GM19395 (cell line): ENCODE data around the gene OR8B2.
A peak's percentile ranks its signal among the peaks of the same experiment; 100 is the strongest.
"Not testable (repeated sequence)": the region's sequence is repeated elsewhere in the genome, so short reads cannot be mapped to it uniquely, and the experiment has no call there.

Experiments
- ATAC-seq: cut with Tn5 transposase; IDR thresholded peaks from one replicate; pipeline ENCODE4 v1.9.1; 2021; ENCODE audit warnings: mild to moderate bottlenecking, moderate library complexity; ENCODE audit not compliant: unreplicated experiment

The OR8B2 gene, protein sequence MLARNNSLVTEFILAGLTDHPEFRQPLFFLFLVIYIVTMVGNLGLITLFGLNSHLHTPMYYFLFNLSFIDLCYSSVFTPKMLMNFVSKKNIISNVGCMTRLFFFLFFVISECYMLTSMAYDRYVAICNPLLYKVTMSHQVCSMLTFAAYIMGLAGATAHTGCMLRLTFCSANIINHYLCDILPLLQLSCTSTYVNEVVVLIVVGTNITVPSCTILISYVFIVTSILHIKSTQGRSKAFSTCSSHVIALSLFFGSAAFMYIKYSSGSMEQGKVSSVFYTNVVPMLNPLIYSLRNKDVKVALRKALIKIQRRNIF

GRCh38 chr11:124384399-124384798 lies at the start of gene OR8B2:
TSS of gene OR8B2 (minus strand) at chr11:124384499. CDS start at chr11:124383343, 1,156 bp downstream.
- ATAC-seq: no peak

DNA sequence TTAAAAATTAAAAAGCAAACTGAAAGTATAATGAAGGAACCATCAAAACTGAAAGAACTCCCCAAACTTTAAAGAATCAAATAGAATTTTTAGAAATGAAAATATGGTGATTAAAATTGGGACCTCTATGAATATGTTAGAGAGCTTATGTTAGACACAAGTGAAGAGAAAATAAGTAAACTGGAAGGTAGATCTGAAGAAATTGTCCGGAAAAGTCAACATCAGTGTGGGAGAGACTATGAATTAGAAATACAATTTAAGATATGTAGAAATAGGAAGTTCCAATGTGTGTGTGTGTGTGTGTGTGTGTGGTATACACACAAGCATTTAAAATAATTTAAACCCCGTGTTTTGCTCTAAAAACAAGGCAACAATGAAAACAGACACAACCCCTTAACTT lies 45.3 kb upstream of the OR8B2 start:
- ATAC-seq: no peak

DNA sequence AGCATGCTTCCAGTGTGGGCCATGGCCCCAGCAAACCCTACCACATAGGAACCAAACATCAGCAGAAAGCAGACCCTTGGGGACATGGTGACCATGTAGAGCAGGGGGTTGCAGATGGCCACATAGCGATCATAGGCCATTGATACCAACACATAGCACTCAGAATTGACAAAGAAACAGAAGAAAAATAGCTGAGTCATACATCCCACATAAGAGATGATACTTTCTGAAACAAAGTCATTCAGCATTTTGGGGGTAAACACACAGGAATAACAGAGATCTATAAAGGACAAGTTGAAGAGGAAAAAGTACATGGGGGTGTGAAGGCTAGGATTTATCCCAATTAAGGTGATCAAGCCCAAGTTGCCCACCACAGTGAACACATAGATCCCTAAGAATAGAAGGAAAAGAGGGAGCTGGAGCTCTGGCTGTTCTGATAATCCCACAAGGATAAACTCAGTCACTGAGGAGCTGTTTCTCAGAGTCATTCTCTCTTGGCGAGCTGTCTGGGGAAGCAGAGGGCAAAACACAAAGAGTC lies 40.2 kb upstream of the OR8B2 start, which contains the start of gene OR8B4:
Gene OR8B4, minus strand, starts transcription at position 488 of the 538 bp plus-strand sequence. Its CDS starts 0 bp downstream, at position 488.
- ATAC-seq: no peak

GRCh38 chr11:124421043-124421442 lies 36.7 kb upstream of the OR8B2 start:
- no peak for ATAC-seq

- peak; percentile 67 for ATAC-seq
Measured at GRCh38 chr11:124415356-124415923, 31.1 kb upstream of the OR8B2 start.

DNA sequence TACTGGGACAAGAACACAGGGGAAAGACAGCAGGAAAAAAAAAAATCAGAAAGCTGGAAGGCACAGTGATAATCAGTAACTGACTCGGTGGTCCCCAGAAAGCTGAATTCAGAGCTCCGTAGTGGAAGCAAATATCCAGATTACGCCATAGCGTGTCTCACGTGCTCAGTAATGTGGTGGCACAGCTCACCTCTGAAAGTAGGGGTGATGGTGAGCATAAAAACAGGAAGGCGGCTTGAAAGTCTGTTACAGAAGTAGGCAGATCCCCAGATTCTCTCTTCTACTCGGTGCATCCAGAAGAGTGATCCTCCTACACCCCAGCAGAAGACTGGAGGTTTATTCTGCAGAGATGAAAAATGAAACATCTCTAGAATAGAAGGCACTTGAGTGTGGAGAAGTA lies 25.6 kb upstream of the OR8B2 start:
- ATAC-seq: no peak

- no peak for ATAC-seq
Measured at GRCh38 chr11:124405581-124405980, 21.3 kb upstream of the OR8B2 start.

DNA sequence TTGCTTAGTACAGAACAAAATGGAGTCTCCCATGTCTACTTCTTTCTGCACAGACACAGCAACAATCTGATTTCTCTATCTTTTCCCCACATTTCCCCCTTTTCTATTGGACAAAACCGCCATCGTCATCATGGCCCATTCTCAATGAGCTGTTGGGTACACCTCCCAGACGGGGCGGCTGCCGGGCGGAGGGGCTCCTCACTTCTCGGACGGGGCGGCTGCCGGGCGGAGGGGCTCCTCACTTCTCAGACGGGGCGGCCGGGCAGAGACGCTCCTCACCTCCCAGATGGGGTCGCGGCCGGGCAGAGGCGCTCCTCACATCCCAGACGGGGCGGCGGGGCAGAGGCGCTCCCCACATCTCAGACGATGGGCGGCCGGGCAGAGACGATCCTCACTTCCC lies 18.9 kb upstream of the OR8B2 start:
- not testable (repeated sequence) for ATAC-seq

DNA sequence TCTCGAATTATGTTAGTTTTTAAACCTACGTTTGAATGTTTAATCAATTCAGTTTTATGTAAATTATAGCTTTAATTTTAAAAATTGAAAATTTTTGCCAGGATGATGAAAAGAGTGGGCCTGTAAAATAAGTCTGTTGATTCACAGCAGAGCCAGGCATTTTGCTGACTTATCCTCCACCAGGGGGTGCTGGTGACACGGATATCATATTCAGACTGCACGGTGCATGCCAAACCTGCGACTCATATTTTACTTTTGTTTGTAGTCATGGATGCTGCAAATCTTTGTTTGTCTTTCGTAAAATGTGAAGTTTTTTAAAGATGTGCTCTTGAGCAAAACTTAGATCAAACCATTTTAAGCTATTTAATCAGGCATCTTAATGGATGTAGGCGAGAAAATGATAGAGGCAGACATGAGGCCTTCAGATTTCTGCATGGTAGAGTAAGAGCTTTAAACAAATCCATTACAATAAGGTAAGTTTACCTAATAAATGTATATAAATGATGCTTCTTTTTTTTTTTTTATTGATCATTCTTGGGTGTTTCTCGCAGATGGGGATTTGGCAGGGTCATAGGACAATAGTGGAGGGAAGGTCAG lies 18.1 kb upstream of the OR8B2 start:
- ATAC-seq: peak; percentile 97

- no peak for ATAC-seq
Measured at GRCh38 chr11:124398924-124399323, 14.6 kb upstream of the OR8B2 start, which contains the start of gene OR8B3. TSS of gene OR8B3 (minus strand) at chr11:124399024. CDS start at chr11:124397351, 1,673 bp downstream.

DNA sequence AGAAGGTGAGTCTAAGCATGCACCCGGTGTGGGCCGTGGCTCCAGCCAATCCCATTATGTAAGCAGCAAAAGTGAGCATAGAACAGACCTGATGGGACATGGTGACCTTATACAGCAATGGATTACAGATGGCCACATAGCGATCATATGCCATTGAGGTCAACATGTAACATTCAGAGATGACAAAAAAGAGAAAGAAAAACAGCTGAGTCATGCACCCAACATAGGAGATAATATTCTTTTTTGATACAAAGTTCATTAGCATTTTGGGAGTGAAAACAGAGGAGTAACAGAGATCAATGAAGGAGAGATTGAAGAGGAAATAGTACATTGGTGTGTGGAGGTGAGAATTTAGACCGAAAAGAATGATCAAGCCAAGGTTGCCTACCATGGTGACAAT lies 12.5 kb upstream of the OR8B2 start:
- not testable (repeated sequence) for ATAC-seq

GRCh38 chr11:124394408-124394807 lies 10.1 kb upstream of the OR8B2 start:
- no peak for ATAC-seq

DNA sequence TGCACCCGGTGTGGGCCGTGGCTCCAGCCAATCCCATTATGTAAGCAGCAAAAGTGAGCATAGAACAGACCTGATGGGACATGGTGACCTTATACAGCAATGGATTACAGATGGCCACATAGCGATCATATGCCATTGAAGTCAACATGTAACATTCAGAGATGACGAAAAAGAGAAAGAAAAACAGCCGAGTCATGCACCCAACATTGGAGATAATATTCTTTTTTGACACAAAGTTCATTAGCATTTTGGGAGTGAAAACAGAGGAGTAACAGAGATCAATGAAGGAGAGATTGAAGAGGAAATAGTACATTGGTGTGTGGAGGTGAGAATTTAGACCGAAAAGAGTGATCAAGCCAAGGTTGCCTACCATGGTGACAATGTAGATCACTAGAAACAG lies 1.4 kb downstream of the OR8B2 start:
- not testable (repeated sequence) for ATAC-seq

- no peak for ATAC-seq
Measured at GRCh38 chr11:124380585-124380984, 3.7 kb downstream of the OR8B2 start.

- ATAC-seq: no peak
Measured at GRCh38 chr11:124376280-124376679, 8.0 kb downstream of the OR8B2 start.

- ATAC-seq: no peak
Measured at GRCh38 chr11:124359566-124359965, 24.7 kb downstream of the OR8B2 start.

- ATAC-seq: no peak
Measured at GRCh38 chr11:124346311-124346955, 37.9 kb downstream of the OR8B2 start.

- no peak for ATAC-seq
Measured at GRCh38 chr11:124344346-124344745, 40.0 kb downstream of the OR8B2 start.

DNA sequence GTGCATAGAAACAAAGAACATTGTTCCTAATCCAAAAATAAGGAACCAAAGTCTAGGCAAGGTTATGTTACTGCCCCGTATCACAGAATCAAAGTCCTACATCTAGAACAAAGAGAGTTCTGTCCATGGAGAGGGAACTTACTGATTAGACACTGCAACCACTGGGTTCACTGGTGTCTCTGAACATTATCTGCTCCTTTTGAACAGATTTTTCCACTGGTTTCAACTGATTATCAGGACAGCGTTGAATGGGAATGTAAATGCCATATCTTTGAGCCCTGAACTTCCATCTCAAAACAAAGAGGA lies 44.2 kb downstream of the OR8B2 start:
- no peak for ATAC-seq

DNA sequence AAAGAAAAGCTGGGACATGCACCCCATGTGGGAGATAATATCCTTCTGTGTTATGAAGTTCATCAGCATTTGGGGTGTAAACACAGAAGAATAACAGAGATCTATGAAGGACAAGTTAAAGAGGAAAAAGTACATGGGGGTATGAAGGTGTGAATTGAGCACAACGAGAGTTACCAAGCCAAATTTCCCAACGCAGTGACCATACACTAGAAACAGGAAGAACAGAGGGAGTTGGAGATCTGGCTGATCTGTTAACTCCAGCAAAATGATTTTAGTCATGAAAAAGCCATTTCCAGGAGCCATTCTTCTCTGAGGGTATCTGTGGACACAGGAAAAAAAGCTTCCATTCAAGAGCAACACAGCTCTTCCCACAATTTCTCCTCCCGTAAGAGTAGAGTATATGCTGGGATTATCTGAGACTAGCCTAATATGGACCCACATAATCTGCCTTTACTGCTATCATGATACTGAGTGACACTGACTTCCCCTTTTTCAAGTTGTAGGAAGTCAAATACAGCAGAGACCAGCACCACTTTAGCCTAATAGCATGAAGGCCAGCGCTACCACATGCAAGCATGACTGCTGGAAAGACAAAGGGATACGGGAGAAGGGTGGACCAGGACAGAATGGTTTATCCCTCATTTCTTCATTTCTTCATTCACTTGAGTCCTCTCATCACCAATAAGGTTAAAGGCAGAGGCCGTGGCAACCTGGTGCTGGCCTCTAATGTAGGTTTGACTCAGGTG lies 44.7 kb downstream of the OR8B2 start:
- no peak for ATAC-seq
